ENCODE data around the gene RAB6A.

GRCh38 chr11:73659961-73660360 lies 100.9 kb downstream of the RAB6A start:
- TF ChIP-seq CTCF (IDR thresholded peaks at IDR 0.05) (no peak), EP300 (IDR thresholded peaks at IDR 0.05) (no peak), POLR2A (IDR thresholded peaks at IDR 0.05) (no peak), POLR2AphosphoS5 (IDR thresholded peaks at IDR 0.05) (no peak)
